NCI-H1694 (cell line): ENCODE results near the gene EIF5A.

Experiments used
- DNase-seq: peaks from one replicate; lab custom pipeline; 2025; lab: John Stamatoyannopoulos, UW

EIF5A gene

DNA sequence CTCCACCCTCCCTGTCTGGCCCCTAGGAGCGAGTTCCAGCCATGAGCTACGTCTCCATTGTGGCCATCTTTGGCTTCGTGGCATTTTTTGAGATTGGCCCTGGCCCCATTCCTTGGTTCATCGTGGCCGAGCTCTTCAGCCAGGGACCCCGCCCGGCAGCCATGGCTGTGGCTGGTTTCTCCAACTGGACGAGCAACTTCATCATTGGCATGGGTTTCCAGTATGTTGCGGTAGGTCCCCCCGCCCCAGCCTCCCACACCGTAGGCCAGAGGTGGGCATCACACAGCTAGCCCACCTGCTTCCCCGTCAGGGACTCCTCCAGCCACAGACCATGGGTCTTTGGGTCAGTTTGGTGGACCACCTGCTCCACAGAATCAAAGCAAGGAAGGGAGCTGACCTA lies 21.7 kb upstream of the EIF5A start:
- no peak for DNase-seq

DNA sequence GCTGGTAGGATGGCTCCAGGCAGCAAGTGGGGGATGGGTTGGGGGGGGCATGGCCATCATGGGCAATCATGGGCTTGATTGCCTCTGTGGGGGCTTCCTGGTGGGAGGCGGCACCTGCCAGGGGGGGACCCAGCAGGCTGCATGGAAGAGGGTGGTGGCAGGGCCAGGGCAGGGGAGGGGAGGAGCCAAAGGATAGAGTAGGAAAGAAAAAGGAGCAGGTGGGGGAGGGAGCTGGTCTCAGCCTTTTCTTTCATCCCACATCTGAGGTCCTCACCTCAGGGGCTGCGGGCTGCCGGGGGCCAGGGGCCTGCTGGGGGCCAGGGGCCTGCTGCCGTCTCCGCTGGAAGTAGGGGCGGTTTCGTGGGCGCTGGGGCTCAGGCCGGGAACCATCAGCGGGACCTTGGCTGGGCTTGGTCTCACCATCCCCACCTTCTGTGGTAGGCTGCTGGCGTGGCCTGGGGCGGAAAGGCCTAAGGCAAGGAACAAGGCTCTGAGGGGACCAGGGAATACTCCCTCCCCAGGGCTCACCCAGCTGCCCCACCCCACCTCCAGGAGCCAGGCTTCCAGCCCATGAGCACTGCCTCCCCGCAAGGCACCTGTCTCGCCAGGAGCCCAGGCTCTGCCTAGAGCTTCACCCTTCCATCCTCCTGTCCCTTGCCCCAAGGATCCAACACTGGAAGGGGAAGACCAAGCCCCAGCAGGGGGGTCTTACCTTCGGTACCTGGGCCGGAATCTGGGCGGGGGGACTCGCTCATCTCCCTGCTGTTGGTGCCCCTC lies 18.0 kb upstream of the EIF5A start:
- no peak for DNase-seq

DNA sequence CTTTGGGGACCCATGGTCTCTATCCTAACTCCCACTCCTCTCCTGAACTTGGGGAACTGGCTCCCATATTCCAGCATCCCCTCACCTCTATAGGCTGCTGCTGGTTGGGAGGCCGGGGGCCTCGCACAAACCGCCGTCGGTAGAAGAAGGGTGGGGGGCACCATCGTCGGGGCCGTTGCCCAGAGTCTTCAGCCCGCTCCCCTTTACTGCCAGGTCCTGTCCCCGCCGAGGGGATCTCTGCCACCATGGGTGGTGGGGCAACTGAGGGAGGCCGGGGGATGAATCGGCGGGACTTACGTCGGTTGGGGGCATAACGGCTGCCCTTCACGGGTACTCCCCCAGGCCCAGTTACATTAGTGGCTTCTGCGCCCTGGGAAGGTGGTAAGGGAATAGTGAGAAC lies 17.3 kb upstream of the EIF5A start:
- DNase-seq: no peak

DNA sequence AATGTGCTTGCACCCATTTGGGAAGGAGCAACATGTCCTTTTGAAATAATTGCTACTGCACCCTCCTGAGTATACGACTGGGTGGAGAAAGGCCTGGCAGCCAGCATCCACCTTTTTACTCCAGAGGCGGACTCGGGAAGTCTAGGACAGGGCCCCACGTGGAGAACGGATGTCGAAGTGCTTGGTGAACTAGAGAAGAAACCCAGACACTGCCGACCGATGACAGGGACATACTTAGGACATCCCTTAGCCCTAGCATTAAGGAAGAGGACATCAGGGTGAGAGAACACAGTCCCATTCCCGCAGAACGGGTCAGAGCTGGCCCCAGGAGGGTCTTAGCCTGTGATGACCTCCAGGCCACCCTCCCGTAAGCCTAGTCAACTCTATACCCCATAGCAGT lies 16.7 kb upstream of the EIF5A start:
- no peak for DNase-seq

DNA sequence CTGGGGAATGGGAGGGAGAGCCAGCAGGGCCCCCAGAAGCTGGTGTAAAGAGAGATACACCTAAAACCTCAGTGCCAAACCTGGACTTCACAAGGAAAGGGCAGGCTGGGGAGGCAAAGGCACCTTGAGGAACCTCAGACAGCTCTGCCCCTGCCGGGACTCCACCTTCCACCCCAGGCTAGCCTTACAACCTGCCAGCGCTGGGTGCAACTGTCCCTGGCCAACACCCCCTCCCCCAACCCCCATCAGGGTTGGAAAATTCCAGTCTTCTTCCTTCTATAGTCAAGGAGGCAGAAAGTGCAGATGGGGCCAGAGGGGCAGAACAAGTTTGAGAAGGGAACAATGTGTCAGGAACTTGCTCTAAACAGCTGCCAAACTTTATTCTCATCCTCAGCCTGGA lies 15.2 kb upstream of the EIF5A start:
- DNase-seq: no peak

GRCh38 chr17:7292729-7293128 lies 14.7 kb upstream of the EIF5A start:
- DNase-seq: no peak

- no peak for DNase-seq
Observed at GRCh38 chr17:7293159-7293558, 14.3 kb upstream of the EIF5A start.

DNA sequence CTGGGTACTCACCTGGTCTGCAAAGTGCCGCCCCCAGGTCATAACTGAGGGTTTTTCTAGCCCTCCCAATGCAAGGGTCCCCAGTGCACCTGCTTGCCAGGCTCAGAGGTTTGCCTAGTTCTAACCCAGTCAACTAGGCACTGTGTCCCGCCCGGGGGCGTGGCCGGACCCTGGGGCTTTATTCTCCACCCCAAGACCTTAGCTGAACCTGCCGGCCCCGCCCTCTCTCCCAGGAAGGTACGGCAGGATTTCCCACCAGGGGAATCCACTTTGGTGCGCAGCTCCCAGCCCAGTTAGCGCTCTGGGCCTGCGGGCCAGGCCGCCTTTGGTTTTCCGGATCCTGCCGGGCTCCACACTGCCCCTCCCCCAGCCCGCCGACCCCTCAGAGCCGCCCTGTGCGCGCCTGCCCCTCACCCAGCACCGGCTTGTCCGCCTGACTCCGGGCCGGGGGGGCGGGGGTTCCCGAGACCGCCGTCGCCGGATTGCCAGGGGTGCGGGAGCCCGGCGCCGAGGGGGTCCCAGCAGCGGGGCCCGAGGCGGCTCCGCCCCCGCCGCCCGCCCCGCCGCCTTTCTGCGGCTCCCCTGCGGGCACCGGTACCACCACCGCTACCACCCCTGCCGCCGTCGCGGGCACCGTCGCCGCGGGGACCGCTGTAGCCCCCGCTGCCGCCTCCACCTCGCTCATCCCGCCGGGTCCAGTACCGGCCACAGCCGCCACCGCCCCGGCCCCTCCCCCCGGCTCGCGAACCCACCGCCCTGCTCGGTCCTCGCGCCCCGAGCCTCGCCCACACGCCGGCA lies 13.4 kb upstream of the EIF5A start:
- DNase-seq: no peak

DNA sequence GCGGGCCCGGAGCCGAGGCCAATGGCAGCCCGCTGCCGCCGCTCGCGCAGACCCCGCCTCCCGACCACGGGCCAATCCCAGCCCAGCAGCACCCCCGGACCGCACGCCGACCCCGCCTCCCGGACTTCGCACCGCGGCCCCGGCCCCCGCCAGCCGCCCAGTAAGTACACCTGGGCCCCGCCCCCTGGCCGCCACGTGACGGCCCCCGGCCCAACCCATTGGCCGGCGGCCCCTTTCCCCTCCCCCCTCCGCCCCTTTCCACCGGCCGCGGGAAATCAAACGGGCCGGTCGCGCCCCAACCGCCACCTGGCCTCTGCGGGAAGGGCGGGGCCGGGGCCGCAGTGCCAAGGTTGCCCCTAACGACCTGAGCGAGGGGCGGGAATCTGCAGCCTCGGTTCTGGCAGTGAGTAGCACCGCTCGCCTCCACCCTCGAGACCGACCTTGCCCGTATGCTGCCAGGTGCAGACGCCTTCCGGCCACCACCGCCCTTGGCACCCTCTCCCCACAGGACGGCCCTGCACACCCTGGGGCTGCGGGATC lies 12.7 kb upstream of the EIF5A start, which contains the start of gene YBX2:
Gene YBX2, minus strand, starts transcription at position 26 of the 540 bp plus-strand sequence. CDS start 139 bp downstream, outside the sequence.
- peak; percentile 36 for DNase-seq

DNA sequence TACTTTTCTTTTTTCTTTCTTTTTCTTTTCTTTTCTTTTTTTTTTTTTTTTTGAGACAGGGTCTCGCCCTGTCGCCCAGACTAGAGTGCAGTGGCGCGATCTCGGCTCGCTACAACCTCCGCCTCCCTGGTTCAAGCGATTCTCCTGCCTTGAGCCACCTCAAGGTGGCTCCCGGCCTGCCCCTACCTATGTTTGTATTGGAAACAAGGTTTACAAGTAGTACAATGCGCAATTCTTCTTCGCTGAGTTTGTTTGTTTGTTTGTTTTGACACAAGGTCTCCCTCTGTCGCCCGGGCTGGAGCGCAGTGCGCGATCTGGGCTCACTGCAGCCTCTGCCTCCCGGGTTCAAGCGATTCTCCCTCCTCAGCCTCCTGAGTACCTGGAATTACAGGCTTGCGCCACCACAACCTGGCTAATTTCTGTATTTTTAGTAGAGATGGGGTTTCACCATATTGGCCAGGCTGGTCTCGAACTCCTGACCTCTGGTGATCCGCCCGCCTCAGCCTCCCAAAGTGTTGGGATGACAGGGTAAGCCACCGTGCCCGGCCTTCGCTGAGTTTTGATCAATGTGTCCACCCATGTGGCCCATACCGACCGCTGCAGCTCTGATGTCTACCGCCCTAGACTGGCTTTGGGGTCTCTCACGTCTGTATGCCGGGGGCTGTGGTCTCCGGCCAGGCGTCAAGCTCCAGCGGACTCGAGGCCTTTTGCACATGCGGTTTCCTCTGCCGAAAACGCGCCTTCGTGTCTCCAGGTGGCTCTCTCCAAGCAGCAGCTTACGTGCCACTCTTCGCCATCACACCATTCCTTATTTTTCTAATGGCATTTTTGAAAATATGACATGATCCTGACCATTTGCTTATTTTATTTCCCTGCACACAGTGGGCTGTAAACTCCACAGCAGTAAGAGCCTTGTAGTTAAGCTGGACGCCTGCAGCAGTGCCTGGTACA lies 11.9 kb upstream of the EIF5A start:
- DNase-seq: no peak

GRCh38 chr17:7296189-7296861 lies 11.1 kb upstream of the EIF5A start:
- DNase-seq: peak; percentile 27

- no peak for DNase-seq
Observed at GRCh38 chr17:7304179-7304578, 3.2 kb upstream of the EIF5A start.

DNA sequence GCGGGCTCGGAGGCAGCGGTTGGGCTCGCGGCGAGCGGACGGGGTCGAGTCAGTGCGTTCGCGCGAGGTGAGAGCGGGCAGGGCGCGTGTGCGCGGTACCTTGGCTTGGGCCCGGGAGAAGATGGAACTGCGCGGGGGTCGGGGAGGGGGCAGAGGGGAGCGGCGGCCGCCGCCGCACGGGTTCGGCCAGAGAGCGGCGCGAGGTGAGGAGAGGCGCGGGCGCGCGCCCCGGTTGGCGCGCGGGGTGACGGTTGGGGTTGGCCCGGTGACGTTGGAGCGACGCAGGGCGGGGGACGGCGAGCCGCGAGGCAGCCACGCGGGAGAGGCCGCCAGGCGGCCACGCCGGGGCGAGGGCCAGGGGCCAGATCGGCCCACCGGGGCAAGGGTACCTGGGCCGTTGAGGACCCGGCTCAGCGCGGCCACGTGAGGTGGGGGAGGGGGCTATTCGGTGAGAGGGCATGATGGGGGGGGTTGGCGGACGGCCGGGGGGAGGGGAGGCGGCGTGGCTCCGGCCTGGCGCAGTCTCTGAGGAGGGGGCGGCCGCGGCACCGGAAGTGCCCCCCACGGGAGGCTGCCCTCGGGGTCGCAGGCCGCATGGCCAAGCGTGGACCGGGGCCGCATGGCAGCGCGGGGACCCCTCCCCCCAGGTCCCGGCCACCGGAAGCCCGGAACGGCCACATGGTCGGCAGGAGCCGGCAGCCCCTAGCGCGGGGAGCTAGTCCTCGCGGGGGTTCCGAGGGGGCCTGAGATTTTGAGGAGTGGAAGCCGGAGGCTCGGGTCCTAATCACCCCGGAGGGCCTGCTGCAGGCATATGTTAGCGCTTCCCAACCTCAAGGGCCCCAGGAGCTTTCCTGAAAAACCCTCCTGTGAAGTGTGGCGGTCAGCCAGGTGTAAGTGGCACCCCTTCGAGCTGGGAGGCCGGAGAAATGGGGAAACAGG lies 527 bp downstream of the EIF5A start:
- DNase-seq: no peak

DNA sequence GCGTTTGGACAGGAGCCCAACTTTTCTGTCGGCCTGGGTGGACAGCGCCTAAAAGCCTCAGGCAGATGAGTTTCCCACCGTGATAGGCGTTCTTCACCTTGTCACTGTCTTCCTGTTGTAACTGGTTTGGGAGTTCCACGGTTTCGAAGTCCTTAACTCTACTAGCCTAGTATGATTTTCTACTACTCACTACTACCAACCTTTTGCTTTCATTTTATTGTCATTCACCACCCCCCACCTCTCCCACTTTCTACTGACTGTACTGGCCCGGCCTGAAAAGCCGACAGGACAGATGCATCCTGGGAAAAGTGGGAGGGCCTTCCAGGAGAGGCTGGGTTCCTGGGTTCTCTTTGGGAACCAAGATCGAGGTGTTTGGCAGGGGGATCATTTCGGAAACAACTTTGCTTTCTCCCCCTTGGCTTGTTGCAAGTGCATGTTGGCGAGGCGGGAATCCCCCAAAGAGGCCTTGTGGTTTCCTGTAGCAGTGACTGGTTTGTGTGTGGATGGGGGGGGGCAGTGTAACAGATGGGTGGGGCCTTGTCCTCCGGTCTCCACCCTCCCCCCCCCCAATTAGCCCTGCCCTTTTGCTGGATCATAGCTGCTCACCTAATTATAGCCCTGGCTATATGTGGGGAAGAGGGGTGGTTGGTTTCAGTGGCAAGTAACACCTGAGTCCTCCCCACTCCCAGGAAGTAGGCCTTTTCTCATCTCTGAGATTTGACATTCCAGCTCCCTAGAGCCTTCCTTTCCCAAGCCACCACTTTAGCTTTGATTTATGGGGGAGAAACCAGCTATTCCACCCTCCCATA lies 1.4 kb downstream of the EIF5A start:
- DNase-seq: peak; percentile 80

DNA sequence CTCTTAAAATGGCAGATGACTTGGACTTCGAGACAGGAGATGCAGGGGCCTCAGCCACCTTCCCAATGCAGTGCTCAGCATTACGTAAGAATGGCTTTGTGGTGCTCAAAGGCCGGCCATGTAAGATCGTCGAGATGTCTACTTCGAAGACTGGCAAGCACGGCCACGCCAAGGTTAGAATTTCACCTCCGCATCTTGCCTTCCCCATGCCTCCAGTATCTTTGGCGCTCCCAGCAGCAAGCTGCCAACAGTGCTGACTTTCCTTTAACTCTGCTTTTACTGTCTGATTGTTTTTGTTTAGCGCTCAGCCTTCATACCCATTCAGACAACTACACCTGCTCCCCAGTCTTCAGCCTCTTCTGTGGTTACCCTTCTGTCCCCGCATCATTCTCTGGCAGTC lies 2.2 kb downstream of the EIF5A start:
- DNase-seq: no peak

GRCh38 chr17:7311110-7311705 lies 3.8 kb downstream of the EIF5A start:
- DNase-seq: no peak

DNA sequence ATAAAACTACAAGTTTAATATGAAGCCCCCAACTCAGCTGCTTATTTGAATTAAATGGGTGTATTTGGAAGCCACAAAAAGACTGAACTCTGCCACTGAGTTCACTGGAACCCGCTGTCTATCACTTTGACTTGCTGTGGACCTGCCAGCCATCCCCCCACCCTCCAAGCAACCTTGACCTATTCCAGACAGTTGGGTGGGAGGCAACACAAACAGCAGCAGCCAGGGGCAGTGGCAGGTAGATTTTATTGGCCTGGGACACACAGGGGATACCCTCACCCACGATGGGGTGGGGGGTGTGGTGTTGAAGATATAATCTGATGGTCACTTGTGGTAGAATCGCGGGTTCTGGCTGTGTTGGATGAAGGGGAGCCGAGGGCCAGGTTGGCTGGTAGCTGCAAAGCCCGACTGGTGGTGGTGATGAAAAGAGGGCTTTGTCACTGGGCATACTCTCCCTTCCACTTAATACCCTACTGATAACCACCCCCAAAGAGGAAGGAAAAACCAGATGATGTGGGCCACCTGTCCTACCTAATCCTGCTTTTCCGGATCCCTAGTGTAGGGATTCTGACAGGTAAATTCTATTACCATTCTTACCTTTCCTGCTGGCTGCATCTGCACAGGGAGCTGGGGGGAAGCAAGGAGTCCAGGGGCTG lies 5.1 kb downstream of the EIF5A start:
- no peak for DNase-seq
